Measurements from ENCODE around the gene PLPP7.

PLPP7 gene

GRCh38 chr9:131303381-131304321, 14.1 kb downstream of the PLPP7 start:
- H3K4me1 ChIP-seq (ENCODE audit: control insufficient read depth, insufficient read depth, low read depth, low read length): peaks cover 3% of the 10 kb centered on the region
- DNase-seq: no peak
- H3K23ac ChIP-seq (ENCODE audit: low read length in 2 of 2): no peak overlapping the region
- 72% methylated on average over 11 of the region's 11 CpGs for WGBS
- H3K9ac ChIP-seq (ENCODE audit: low read length): no peak overlapping the region
- no peaks in the 10 kb centered on the region for H3K36me3 ChIP-seq (ENCODE audit: control insufficient read depth in 1 of 2, insufficient read depth in 2 of 2, low read depth in 1 of 2, low read length in 2 of 2)
- H4K8ac ChIP-seq (ENCODE audit: low read length): no peak overlapping the region
- H3K27me3 ChIP-seq (ENCODE audit: control insufficient read depth in 1 of 2, insufficient read depth in 1 of 2, low read length in 2 of 2): peaks cover 0 to 9% of the 10 kb centered on the region in 2 experiments
- no peak overlapping the region for H3K4me3 ChIP-seq (ENCODE audit: insufficient read depth in 1 of 2, low read depth in 1 of 2, low read length in 2 of 2)
- no peak overlapping the region for H3K14ac ChIP-seq (ENCODE audit: low read length in 2 of 2)
- no peaks in the 10 kb centered on the region for H3K9me3 ChIP-seq (ENCODE audit: control insufficient read depth, low read length)
- H3K4ac ChIP-seq (ENCODE audit: low read depth in 1 of 2, low read length in 2 of 2): no peak overlapping the region
- no peak overlapping the region for H2BK120ac ChIP-seq (ENCODE audit: low read depth, low read length)
- H3K27ac ChIP-seq (ENCODE audit: low read length, poor library complexity, severe bottlenecking): no peak overlapping the region
- no peak overlapping the region for H4K91ac ChIP-seq (ENCODE audit: low read length)
- H2BK12ac ChIP-seq (ENCODE audit: low read length in 2 of 2): peak overlapping the region in 1 of 2 experiments; percentile 6
- H3K4me2 ChIP-seq (ENCODE audit: low read length, poor library complexity, severe bottlenecking): no peak overlapping the region
- no peaks in the 10 kb centered on the region for H3K79me1 ChIP-seq (replicated peaks; ENCODE audit: low read length, poor library complexity, severe bottlenecking)
- H2AFZ ChIP-seq (ENCODE audit: low read depth, low read length): no peak overlapping the region
- H2AK5ac ChIP-seq (ENCODE audit: low read length, severe bottlenecking): no peak overlapping the region
- no peak overlapping the region for H2BK15ac ChIP-seq (ENCODE audit: low read depth, poor library complexity, severe bottlenecking)
- no peak overlapping the region for H2BK5ac ChIP-seq (ENCODE audit: low read depth, low read length, poor library complexity, severe bottlenecking)
- H3K18ac ChIP-seq (ENCODE audit: low read depth in 1 of 2, low read length in 2 of 2): no peak overlapping the region

GRCh38 chr9:131304676-131305355, 15.3 kb downstream of the PLPP7 start:
- Histone ChIP-seq H3K18ac (ENCODE audit: low read depth in 1 of 2, low read length in 2 of 2) (no peak overlapping the region), H2BK120ac (ENCODE audit: low read depth, low read length) (no peak overlapping the region), H2AFZ (ENCODE audit: low read depth, low read length) (no peak overlapping the region), H3K27ac (ENCODE audit: low read length, poor library complexity, severe bottlenecking) (no peak overlapping the region), H2BK15ac (ENCODE audit: low read depth, poor library complexity, severe bottlenecking) (no peak overlapping the region), H3K4ac (ENCODE audit: low read depth in 1 of 2, low read length in 2 of 2) (no peak overlapping the region), H3K36me3 (ENCODE audit: control insufficient read depth in 1 of 2, insufficient read depth in 2 of 2, low read depth in 1 of 2, low read length in 2 of 2) (no peaks in the 10 kb centered on the region), H3K79me1 (replicated peaks; ENCODE audit: low read length, poor library complexity, severe bottlenecking) (no peaks in the 10 kb centered on the region), H2BK12ac (ENCODE audit: low read length in 2 of 2) (no peak overlapping the region), H4K91ac (ENCODE audit: low read length) (no peak overlapping the region), H2AK5ac (ENCODE audit: low read length, severe bottlenecking) (no peak overlapping the region), H3K4me2 (ENCODE audit: low read length, poor library complexity, severe bottlenecking) (no peak overlapping the region), H4K8ac (ENCODE audit: low read length) (no peak overlapping the region), H3K14ac (ENCODE audit: low read length in 2 of 2) (no peak overlapping the region), H3K9ac (ENCODE audit: low read length) (no peak overlapping the region), H3K4me3 (ENCODE audit: insufficient read depth in 1 of 2, low read depth in 1 of 2, low read length in 2 of 2) (no peak overlapping the region), H3K9me3 (ENCODE audit: control insufficient read depth, low read length) (no peaks in the 10 kb centered on the region), H3K27me3 (ENCODE audit: control insufficient read depth in 1 of 2, insufficient read depth in 1 of 2, low read length in 2 of 2) (peaks cover 0 to 20% of the 10 kb centered on the region in 2 experiments), H3K23ac (ENCODE audit: low read length in 2 of 2) (no peak overlapping the region), H2BK5ac (ENCODE audit: low read depth, low read length, poor library complexity, severe bottlenecking) (no peak overlapping the region), H3K4me1 (ENCODE audit: control insufficient read depth, insufficient read depth, low read depth, low read length) (peaks cover 3% of the 10 kb centered on the region)
- peak; percentile 62 for DNase-seq
- WGBS: 74% methylated on average over 19 of the region's 19 CpGs

- peaks cover 3% of the 10 kb centered on the region for H3K4me1 ChIP-seq (ENCODE audit: control insufficient read depth, insufficient read depth, low read depth, low read length)
- H2BK12ac ChIP-seq (ENCODE audit: low read length in 2 of 2): no peak overlapping the region
- H4K91ac ChIP-seq (ENCODE audit: low read length): no peak overlapping the region
- no peak overlapping the region for H2AK5ac ChIP-seq (ENCODE audit: low read length, severe bottlenecking)
- no peak overlapping the region for H2BK15ac ChIP-seq (ENCODE audit: low read depth, poor library complexity, severe bottlenecking)
- H3K14ac ChIP-seq (ENCODE audit: low read length in 2 of 2): no peak overlapping the region
- no peak overlapping the region for H4K8ac ChIP-seq (ENCODE audit: low read length)
- no peak overlapping the region for H3K18ac ChIP-seq (ENCODE audit: low read depth in 1 of 2, low read length in 2 of 2)
- no peak overlapping the region for H2BK5ac ChIP-seq (ENCODE audit: low read depth, low read length, poor library complexity, severe bottlenecking)
- H2BK120ac ChIP-seq (ENCODE audit: low read depth, low read length): no peak overlapping the region
- H3K36me3 ChIP-seq (ENCODE audit: control insufficient read depth in 1 of 2, insufficient read depth in 2 of 2, low read depth in 1 of 2, low read length in 2 of 2): no peaks in the 10 kb centered on the region
- H3K4me3 ChIP-seq (ENCODE audit: insufficient read depth in 1 of 2, low read depth in 1 of 2, low read length in 2 of 2): no peak overlapping the region
- no peaks in the 10 kb centered on the region for H3K9me3 ChIP-seq (ENCODE audit: control insufficient read depth, low read length)
- no peak overlapping the region for H3K9ac ChIP-seq (ENCODE audit: low read length)
- no peaks in the 10 kb centered on the region for H3K79me1 ChIP-seq (replicated peaks; ENCODE audit: low read length, poor library complexity, severe bottlenecking)
- WGBS: 92% methylated on average over 10 of the region's 14 CpGs
- no peak for DNase-seq
- no peak overlapping the region for H3K23ac ChIP-seq (ENCODE audit: low read length in 2 of 2)
- H3K4ac ChIP-seq (ENCODE audit: low read depth in 1 of 2, low read length in 2 of 2): no peak overlapping the region
- peaks cover 0 to 21% of the 10 kb centered on the region in 2 experiments for H3K27me3 ChIP-seq (ENCODE audit: control insufficient read depth in 1 of 2, insufficient read depth in 1 of 2, low read length in 2 of 2)
- no peak overlapping the region for H3K4me2 ChIP-seq (ENCODE audit: low read length, poor library complexity, severe bottlenecking)
- no peak overlapping the region for H2AFZ ChIP-seq (ENCODE audit: low read depth, low read length)
- H3K27ac ChIP-seq (ENCODE audit: low read length, poor library complexity, severe bottlenecking): no peak overlapping the region
These were observed 17.0 kb downstream of the PLPP7 start for GRCh38 chr9:131306397-131307004.

- WGBS: 92% methylated on average over 31 of the region's 31 CpGs
- no peak for DNase-seq
- H3K4me3 ChIP-seq (ENCODE audit: insufficient read depth in 1 of 2, low read depth in 1 of 2, low read length in 2 of 2): no peak overlapping the region
- H3K4ac ChIP-seq (ENCODE audit: low read depth in 1 of 2, low read length in 2 of 2): no peak overlapping the region
- no peak overlapping the region for H3K27ac ChIP-seq (ENCODE audit: low read length, poor library complexity, severe bottlenecking)
- no peak overlapping the region for H4K91ac ChIP-seq (ENCODE audit: low read length)
- H3K14ac ChIP-seq (ENCODE audit: low read length in 2 of 2): peak overlapping the region in 1 of 2 experiments; percentile 93
- no peak overlapping the region for H3K9ac ChIP-seq (ENCODE audit: low read length)
- H3K4me1 ChIP-seq (ENCODE audit: control insufficient read depth, insufficient read depth, low read depth, low read length): peaks cover 3% of the 10 kb centered on the region
- H2BK15ac ChIP-seq (ENCODE audit: low read depth, poor library complexity, severe bottlenecking): no peak overlapping the region
- no peak overlapping the region for H3K18ac ChIP-seq (ENCODE audit: low read depth in 1 of 2, low read length in 2 of 2)
- H3K4me2 ChIP-seq (ENCODE audit: low read length, poor library complexity, severe bottlenecking): no peak overlapping the region
- H3K23ac ChIP-seq (ENCODE audit: low read length in 2 of 2): no peak overlapping the region
- H4K8ac ChIP-seq (ENCODE audit: low read length): no peak overlapping the region
- peaks cover 0 to 17% of the 10 kb centered on the region in 2 experiments for H3K27me3 ChIP-seq (ENCODE audit: control insufficient read depth in 1 of 2, insufficient read depth in 1 of 2, low read length in 2 of 2)
- no peak overlapping the region for H2AK5ac ChIP-seq (ENCODE audit: low read length, severe bottlenecking)
- no peak overlapping the region for H2BK5ac ChIP-seq (ENCODE audit: low read depth, low read length, poor library complexity, severe bottlenecking)
- H3K79me1 ChIP-seq (replicated peaks; ENCODE audit: low read length, poor library complexity, severe bottlenecking): no peaks in the 10 kb centered on the region
- H2AFZ ChIP-seq (ENCODE audit: low read depth, low read length): no peak overlapping the region
- H2BK12ac ChIP-seq (ENCODE audit: low read length in 2 of 2): no peak overlapping the region
- no peak overlapping the region for H2BK120ac ChIP-seq (ENCODE audit: low read depth, low read length)
- H3K9me3 ChIP-seq (ENCODE audit: control insufficient read depth, low read length): no peaks in the 10 kb centered on the region
- no peaks in the 10 kb centered on the region for H3K36me3 ChIP-seq (ENCODE audit: control insufficient read depth in 1 of 2, insufficient read depth in 2 of 2, low read depth in 1 of 2, low read length in 2 of 2)
These were observed 18.5 kb downstream of the PLPP7 start for GRCh38 chr9:131307974-131308373.

All from mesenchymal stem cell (in vitro differentiated cells and primary cell).